ENCODE results near the gene TRPV5. TPM values are rescaled to one million over a fixed set of nuclear protein-coding genes. Genes with fewer than 3 reads are reported as not detected.

The TRPV5 gene
- total and polyA plus RNA-seq, 2 experiments from 2014 or later = not detected

DNA sequence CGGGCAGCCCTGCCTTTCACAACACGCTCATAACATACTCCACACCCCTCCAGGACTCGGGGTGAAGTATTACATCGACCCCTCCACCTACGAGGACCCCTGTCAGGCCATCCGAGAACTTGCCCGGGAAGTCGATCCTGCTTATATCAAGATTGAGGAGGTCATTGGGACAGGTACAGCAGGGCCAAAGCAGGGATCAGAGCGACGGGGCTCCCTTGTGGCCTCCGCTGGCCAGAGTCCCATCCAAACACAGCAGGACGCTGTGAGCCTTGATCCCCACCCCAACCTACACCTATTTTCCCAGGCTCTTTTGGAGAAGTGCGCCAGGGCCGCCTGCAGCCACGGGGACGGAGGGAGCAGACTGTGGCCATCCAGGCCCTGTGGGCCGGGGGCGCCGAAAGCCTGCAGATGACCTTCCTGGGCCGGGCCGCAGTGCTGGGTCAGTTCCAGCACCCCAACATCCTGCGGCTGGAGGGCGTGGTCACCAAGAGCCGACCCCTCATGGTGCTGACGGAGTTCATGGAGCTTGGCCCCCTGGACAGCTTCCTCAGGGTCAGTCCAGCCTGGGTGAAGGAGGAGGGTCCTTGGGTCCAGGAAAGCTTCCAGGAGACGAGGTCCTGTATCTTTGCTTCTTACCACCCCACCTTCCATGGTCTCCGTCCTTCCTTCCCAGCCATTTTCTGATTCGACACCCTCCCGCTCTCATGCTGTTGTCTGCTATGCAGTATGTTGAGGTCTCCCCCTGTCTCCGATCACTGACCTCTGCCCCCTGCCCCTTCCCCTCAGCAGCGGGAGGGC, 65.2 kb downstream of the TRPV5 start:
- no peak for DNase-seq (ENCODE audit: low spot score)
- TF ChIP-seq EZH2 (IDR thresholded peaks at IDR 0.05; ENCODE audit: borderline replicate concordance) (no peak), CTCF (IDR thresholded peaks at IDR 0.05; ENCODE audit: poor library complexity) (no peak), EZH2phosphoT487 (IDR thresholded peaks at IDR 0.05; ENCODE audit: low read depth, severe bottlenecking, unreplicated experiment) (no peak)
- Histone ChIP-seq H3K9me3 (ENCODE audit: low read depth) (no peaks in the 10 kb centered on the region), H3K4me2 (no peak overlapping the region), H3K36me3 (replicated peaks; ENCODE audit: insufficient read depth, low read depth) (no peaks in the 10 kb centered on the region), H3K4me1 (ENCODE audit: insufficient read depth) (no peaks in the 10 kb centered on the region), H3K9me2 (replicated peaks; ENCODE audit: insufficient read depth) (no peaks in the 10 kb centered on the region), H3K79me2 (no peaks in the 10 kb centered on the region), H3K27me3 (no peaks in the 10 kb centered on the region), H3K4me3 (no peak overlapping the region), H4K20me1 (ENCODE audit: insufficient read depth, poor library complexity, severe bottlenecking) (no peaks in the 10 kb centered on the region), H3K27ac (no peak overlapping the region), H2AFZ (no peak overlapping the region)
- 92% methylated on average over 30 of the region's 31 CpGs for WGBS (ENCODE audit: low lambda C conversion rate, missing lambda C conversion rate)

GRCh38 chr7:142867398-142868187, 66.0 kb downstream of the TRPV5 start:
- H3K4me3 ChIP-seq = no peak overlapping the region
- TF ChIP-seq EZH2 (IDR thresholded peaks at IDR 0.05; ENCODE audit: borderline replicate concordance) (no peak), CTCF (IDR thresholded peaks at IDR 0.05; ENCODE audit: poor library complexity) (no peak), EZH2phosphoT487 (IDR thresholded peaks at IDR 0.05; ENCODE audit: low read depth, severe bottlenecking, unreplicated experiment) (no peak)
- no peak for DNase-seq (ENCODE audit: low spot score)
- no peak overlapping the region for H2AFZ ChIP-seq
- no peak overlapping the region for H3K27ac ChIP-seq
- H3K4me1 ChIP-seq (ENCODE audit: insufficient read depth) = no peaks in the 10 kb centered on the region
- no peaks in the 10 kb centered on the region for H3K9me3 ChIP-seq (ENCODE audit: low read depth)
- H4K20me1 ChIP-seq (ENCODE audit: insufficient read depth, poor library complexity, severe bottlenecking) = no peaks in the 10 kb centered on the region
- no peaks in the 10 kb centered on the region for H3K27me3 ChIP-seq
- 87% methylated on average over 17 of the region's 18 CpGs for WGBS (ENCODE audit: low lambda C conversion rate, missing lambda C conversion rate)
- H3K9me2 ChIP-seq (replicated peaks; ENCODE audit: insufficient read depth) = no peaks in the 10 kb centered on the region
- H3K36me3 ChIP-seq (replicated peaks; ENCODE audit: insufficient read depth, low read depth) = no peaks in the 10 kb centered on the region
- no peaks in the 10 kb centered on the region for H3K79me2 ChIP-seq
- H3K4me2 ChIP-seq = no peak overlapping the region

DNA sequence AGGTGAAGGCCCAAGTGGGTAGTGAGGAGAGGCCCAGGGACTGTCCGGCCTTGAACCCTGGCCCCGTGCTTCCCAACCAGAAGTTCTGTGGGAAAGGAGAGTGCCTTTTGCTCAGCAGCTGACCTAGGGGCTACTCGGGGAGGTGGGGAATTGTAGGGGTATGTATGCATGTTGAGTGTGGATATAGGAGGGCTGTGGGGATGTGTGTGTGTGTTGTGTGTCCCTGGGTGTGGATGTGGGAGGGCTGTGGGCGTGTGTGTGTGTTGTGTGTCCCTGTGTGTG, 66.5 kb downstream of the TRPV5 start:
- Histone ChIP-seq H3K27me3 (no peaks in the 10 kb centered on the region), H3K4me1 (ENCODE audit: insufficient read depth) (no peaks in the 10 kb centered on the region), H4K20me1 (ENCODE audit: insufficient read depth, poor library complexity, severe bottlenecking) (no peaks in the 10 kb centered on the region), H3K27ac (no peak overlapping the region), H3K79me2 (no peaks in the 10 kb centered on the region), H2AFZ (no peak overlapping the region), H3K4me3 (no peak overlapping the region), H3K9me2 (replicated peaks; ENCODE audit: insufficient read depth) (no peaks in the 10 kb centered on the region), H3K9me3 (ENCODE audit: low read depth) (no peaks in the 10 kb centered on the region), H3K4me2 (no peak overlapping the region), H3K36me3 (replicated peaks; ENCODE audit: insufficient read depth, low read depth) (no peaks in the 10 kb centered on the region)
- DNase-seq (ENCODE audit: low spot score) = no peak
- WGBS (ENCODE audit: low lambda C conversion rate, missing lambda C conversion rate) = 94% methylated on average over 4 of the region's 4 CpGs
- TF ChIP-seq EZH2phosphoT487 (IDR thresholded peaks at IDR 0.05; ENCODE audit: low read depth, severe bottlenecking, unreplicated experiment) (no peak), CTCF (IDR thresholded peaks at IDR 0.05; ENCODE audit: poor library complexity) (no peak), EZH2 (IDR thresholded peaks at IDR 0.05; ENCODE audit: borderline replicate concordance) (no peak)

Measured in hepatocyte (in vitro differentiated cells).